PC-3 (cell line): ENCODE data around the gene RBM47.

Experiments used
- CTCF ChIP-seq: fragments of 300-600 bp; sonication (generic); conservative IDR thresholded peaks from 2 replicates; pipeline ENCODE4 v1.5.1; 2017; ENCODE audit warnings: antibody characterized with exemption, low read depth, mild to moderate bottlenecking, low read length
- EZH2phosphoT487 ChIP-seq: fragments of 300-600 bp; sonication (generic); IDR thresholded peaks from 2 replicates; pipeline ENCODE4 v1.6.1; 2018; ENCODE audit warnings: mild to moderate bottlenecking, antibody characterized with exemption, low read length, borderline replicate concordance

- no peak for TF ChIP-seq EZH2phosphoT487
- no peak for TF ChIP-seq CTCF
Observed at GRCh38 chr4:40423735-40424134, 205.9 kb downstream of the RBM47 start.
